PFSK-1 (cell line): ENCODE results near the gene ALDH16A1.
A peak's percentile ranks its signal among the peaks of the same experiment; 100 is the strongest.

Source experiments
- FOXP2 ChIP-seq: optimal IDR thresholded peaks from 2 replicates; pipeline ENCODE3; 2011; ENCODE audit warnings: borderline replicate concordance, control low read depth, inconsistent platforms; ENCODE audit not compliant: insufficient read depth; ENCODE audit errors: extremely low read length, extremely low read depth
- POLR2AphosphoS5 ChIP-seq: IDR thresholded peaks from 2 replicates; pipeline ENCODE4 v1.6.1; 2012; ENCODE audit warnings: low read depth, mild to moderate bottlenecking, control low read depth, low read length, moderate library complexity
- SIN3A ChIP-seq: IDR thresholded peaks from 2 replicates; pipeline ENCODE4 v1.6.1; 2012; ENCODE audit warnings: mild to moderate bottlenecking, low read length, moderate library complexity, borderline replicate concordance; ENCODE audit not compliant: insufficient read depth
- TAF1 ChIP-seq: IDR thresholded peaks from 2 replicates; pipeline ENCODE4 v1.6.1; 2012; ENCODE audit warnings: low read length, control low read depth, borderline replicate concordance; ENCODE audit not compliant: insufficient read depth
- TF ChIP-seq, protein P1 (sequence below), 2 experiments: IDR thresholded peaks; 2 replicates each; pipeline versions ENCODE4 v1.6.1 to v1.8.0; 2011 to 2012; ENCODE audit warnings: low read depth in 2 of 2, low read length in 2 of 2, control low read depth in 1 of 2, inconsistent platforms in 1 of 2, mild to moderate bottlenecking in 1 of 2, moderate library complexity in 1 of 2; ENCODE audit not compliant: insufficient read depth in 1 of 2

ALDH16A1 gene

DNA sequence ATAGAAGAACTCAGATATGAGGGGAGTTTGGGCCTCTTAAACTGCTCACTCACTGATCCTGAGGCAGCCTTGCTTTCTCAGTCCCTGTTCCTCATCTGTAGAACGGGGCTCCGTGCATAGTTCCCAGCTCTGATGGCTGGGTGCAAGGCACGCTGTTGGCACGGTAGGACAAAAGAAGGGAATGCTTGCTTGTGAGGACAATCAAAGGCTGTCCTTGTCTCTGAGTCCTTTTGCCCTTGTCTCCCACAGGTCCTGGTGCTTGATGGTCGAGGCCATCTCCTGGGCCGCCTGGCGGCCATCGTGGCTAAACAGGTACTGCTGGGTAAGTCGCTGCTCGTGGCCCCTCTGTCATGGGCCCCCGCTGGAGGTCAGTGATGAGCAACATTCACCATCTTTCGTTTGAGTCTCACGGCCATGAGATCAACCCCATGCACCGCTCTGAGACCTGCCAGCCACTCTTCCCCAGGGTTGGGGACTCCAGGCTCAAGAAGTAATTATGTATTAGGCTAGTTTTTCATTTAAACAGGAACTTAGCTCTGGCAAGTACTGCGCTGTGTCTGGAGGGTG lies 36.7 kb downstream of the ALDH16A1 start:
- peak; percentile 93 for TF ChIP-seq POLR2AphosphoS5
- TF ChIP-seq TAF1, result no peak
- TF ChIP-seq SIN3A, result no peak
- TF ChIP-seq, protein P1, sequence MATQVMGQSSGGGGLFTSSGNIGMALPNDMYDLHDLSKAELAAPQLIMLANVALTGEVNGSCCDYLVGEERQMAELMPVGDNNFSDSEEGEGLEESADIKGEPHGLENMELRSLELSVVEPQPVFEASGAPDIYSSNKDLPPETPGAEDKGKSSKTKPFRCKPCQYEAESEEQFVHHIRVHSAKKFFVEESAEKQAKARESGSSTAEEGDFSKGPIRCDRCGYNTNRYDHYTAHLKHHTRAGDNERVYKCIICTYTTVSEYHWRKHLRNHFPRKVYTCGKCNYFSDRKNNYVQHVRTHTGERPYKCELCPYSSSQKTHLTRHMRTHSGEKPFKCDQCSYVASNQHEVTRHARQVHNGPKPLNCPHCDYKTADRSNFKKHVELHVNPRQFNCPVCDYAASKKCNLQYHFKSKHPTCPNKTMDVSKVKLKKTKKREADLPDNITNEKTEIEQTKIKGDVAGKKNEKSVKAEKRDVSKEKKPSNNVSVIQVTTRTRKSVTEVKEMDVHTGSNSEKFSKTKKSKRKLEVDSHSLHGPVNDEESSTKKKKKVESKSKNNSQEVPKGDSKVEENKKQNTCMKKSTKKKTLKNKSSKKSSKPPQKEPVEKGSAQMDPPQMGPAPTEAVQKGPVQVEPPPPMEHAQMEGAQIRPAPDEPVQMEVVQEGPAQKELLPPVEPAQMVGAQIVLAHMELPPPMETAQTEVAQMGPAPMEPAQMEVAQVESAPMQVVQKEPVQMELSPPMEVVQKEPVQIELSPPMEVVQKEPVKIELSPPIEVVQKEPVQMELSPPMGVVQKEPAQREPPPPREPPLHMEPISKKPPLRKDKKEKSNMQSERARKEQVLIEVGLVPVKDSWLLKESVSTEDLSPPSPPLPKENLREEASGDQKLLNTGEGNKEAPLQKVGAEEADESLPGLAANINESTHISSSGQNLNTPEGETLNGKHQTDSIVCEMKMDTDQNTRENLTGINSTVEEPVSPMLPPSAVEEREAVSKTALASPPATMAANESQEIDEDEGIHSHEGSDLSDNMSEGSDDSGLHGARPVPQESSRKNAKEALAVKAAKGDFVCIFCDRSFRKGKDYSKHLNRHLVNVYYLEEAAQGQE (IDR thresholded peaks at IDR 0.05; ENCODE audit: insufficient read depth in 1 of 2, low read depth in 2 of 2, low read length in 2 of 2), result no peak

DNA sequence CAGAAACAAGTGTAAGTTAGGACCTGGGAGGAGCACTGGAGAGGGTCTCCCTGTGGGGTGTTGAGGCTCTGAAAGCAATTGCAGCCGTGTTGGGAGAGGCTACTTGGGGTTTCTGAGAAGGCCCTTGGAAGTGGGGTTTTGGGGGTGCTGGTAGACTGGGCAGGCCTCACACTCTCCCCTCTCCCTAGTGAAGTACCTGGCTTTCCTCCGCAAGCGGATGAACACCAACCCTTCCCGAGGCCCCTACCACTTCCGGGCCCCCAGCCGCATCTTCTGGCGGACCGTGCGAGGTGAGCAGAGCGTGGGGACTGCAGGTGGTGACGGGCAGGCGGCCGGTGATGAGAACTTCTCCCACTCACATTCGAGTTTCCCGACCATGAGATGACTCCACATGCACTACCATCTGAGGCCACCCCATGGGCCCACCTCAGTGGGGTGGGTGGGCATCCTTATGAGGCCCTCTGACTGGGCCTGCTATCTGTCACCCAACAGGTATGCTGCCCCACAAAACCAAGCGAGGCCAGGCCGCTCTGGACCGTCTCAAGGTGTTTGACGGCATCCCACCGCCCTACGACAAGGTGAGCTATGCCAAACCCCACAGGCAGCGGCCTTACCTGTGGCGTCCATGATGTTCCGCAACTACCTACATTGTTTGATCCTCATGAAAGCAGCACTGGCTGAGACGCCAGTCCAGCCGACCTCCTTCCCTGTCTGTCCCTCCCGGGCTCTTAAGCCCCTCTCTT lies 37.4 kb downstream of the ALDH16A1 start:
- TF ChIP-seq SIN3A (no peak), TAF1 (no peak), FOXP2 (no peak), POLR2AphosphoS5 (no peak; the same call in 1 of the 2 replicates)
- TF ChIP-seq, protein P1 (IDR thresholded peaks at IDR 0.05; ENCODE audit: insufficient read depth in 1 of 2, low read depth in 2 of 2, low read length in 2 of 2), result no peak

DNA sequence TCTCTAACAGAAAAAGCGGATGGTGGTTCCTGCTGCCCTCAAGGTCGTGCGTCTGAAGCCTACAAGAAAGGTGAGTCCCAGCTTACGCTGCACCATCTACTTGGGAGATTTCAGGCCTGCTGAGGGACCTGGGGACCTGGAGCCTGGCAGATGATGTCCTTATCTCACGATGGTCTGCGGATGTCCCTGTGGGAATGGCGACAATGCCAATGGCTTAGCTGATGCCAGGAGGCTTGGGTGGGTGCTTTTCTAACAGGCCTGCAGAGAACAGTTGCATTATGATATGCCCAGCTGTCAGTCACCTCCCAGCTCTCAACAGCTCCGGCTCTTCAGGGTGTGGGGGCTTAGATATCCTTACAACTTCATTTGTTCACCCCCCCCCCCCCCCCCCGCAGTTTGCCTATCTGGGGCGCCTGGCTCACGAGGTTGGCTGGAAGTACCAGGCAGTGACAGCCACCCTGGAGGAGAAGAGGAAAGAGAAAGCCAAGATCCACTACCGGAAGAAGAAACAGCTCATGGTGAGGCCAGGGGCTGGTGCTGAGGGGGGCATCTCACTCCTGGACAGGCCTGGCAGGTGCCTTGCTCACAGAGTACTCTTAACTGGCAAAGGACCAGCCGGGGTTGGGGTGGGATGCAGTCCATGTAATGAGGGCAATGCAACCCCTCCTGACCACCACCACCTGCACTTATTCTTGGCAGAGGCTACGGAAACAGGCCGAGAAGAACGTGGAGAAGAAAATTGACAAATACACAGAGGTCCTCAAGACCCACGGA lies 38.2 kb downstream of the ALDH16A1 start:
- TF ChIP-seq SIN3A (no peak), POLR2AphosphoS5 (no peak; the same call in none of the 2 replicates), TAF1 (no peak), FOXP2 (no peak)
- TF ChIP-seq, protein P1 (IDR thresholded peaks at IDR 0.05; ENCODE audit: insufficient read depth in 1 of 2, low read depth in 2 of 2, low read length in 2 of 2), result no peak

DNA sequence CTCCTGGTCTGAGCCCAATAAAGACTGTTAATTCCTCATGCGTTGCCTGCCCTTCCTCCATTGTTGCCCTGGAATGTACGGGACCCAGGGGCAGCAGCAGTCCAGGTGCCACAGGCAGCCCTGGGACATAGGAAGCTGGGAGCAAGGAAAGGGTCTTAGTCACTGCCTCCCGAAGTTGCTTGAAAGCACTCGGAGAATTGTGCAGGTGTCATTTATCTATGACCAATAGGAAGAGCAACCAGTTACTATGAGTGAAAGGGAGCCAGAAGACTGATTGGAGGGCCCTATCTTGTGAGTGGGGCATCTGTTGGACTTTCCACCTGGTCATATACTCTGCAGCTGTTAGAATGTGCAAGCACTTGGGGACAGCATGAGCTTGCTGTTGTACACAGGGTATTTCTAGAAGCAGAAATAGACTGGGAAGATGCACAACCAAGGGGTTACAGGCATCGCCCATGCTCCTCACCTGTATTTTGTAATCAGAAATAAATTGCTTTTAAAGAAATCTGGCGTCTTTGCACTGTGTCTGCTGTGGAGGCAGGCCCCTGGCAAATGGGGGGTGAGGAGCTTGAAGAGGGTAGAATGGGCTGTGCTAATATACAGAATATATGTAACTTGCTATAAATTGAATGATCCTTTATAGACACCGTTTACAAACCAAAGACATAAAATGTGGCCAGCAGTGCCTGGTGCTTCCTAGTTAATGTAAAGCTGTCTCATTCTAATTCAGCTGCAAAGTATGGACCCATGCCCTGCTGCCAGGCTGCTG lies 39.0 kb downstream of the ALDH16A1 start:
- TF ChIP-seq TAF1 (no peak), POLR2AphosphoS5 (no peak; the same call in 1 of the 2 replicates), SIN3A (no peak), FOXP2 (no peak)
- TF ChIP-seq, protein P1 (IDR thresholded peaks at IDR 0.05; ENCODE audit: insufficient read depth in 1 of 2, low read depth in 2 of 2, low read length in 2 of 2), result no peak
